Fibroblast of mammary gland (primary cell): ENCODE results near the gene CAPZB.

Source experiments
- DNase-seq: peaks from one replicate; pipeline ENCODE4 v3.0.0-alpha.2; 2010; ENCODE audit warnings: low read depth
- H3K4me3 ChIP-seq: 2 replicates; pipeline ENCODE4 v1.5.1; 2011; ENCODE audit warnings: low read depth, mild to moderate bottlenecking, low read length, moderate library complexity; ENCODE audit not compliant: control insufficient read depth
- TF ChIP-seq, protein P1 (sequence below): conservative IDR thresholded peaks from 2 replicates; pipeline ENCODE4 v1.5.1; 2011; ENCODE audit warnings: low read depth, low read length, inconsistent platforms; ENCODE audit not compliant: control insufficient read depth, insufficient read depth

Gene CAPZB

GRCh38 chr1:19390166-19390850, 95.0 kb downstream of the CAPZB start:
- DNase-seq = no peak
- H3K4me3 ChIP-seq = no peak overlapping the region
- TF ChIP-seq, protein P1, sequence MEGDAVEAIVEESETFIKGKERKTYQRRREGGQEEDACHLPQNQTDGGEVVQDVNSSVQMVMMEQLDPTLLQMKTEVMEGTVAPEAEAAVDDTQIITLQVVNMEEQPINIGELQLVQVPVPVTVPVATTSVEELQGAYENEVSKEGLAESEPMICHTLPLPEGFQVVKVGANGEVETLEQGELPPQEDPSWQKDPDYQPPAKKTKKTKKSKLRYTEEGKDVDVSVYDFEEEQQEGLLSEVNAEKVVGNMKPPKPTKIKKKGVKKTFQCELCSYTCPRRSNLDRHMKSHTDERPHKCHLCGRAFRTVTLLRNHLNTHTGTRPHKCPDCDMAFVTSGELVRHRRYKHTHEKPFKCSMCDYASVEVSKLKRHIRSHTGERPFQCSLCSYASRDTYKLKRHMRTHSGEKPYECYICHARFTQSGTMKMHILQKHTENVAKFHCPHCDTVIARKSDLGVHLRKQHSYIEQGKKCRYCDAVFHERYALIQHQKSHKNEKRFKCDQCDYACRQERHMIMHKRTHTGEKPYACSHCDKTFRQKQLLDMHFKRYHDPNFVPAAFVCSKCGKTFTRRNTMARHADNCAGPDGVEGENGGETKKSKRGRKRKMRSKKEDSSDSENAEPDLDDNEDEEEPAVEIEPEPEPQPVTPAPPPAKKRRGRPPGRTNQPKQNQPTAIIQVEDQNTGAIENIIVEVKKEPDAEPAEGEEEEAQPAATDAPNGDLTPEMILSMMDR = no peak

DNA sequence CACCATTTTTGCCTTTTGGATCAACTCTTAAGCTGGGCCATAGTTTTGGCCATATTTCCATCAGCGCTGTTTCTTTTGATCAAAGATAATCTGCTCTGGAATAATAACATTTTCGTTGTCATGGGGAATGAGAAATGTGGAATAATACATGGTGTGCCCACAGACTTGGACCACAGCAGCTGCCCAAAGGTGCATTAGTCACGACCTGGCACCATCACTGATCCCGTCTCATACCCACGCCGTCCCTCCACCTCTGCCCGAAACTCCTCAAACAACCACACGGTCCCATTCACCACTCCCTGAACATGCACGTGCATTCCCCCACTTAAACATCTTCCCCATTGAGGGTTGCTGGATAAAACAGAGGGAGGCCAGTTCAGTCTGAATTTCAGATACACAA, 96.4 kb downstream of the CAPZB start:
- H3K4me3 ChIP-seq = no peak overlapping the region
- no peak for DNase-seq
- TF ChIP-seq, protein P1 = no peak

- DNase-seq = no peak
- H3K4me3 ChIP-seq = no peak overlapping the region
- TF ChIP-seq, protein P1 = no peak
Observed at GRCh38 chr1:19387045-19387467, 98.3 kb downstream of the CAPZB start.

DNA sequence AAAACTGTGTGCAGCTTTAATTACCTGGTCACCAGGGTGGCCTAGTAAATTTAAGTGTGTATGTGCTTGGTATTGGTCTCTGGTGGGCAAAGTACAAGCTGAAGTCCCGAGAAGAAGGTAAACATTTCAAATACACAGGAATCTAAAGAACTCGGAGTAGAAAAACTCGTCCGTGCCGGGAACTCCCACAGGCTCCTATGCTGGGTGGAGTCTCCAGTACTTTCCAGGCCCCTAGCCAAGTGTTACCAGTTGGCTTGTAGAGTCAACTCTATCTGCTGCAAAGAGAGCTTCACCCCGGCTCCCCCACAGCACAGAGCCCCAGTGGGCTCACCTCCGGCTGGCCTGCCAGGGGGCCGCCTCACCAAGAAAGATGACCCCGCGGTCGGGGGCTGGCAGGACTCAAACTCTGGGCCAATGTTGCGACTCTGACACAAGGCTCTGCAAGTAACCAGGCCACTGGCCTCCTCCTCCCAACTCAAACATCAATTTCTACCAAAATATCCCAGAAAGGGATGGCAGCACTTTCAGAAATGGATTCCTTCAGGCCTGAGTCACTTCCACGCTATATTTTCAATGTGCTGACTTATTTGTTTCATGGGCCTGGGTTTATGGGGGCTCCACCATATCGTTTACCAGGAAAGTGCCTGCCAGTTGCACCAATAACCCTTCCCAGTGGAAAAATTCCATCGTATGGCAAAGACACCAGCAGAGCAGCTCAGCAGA, 99.3 kb downstream of the CAPZB start:
- TF ChIP-seq, protein P1 = no peak
- no peak overlapping the region for H3K4me3 ChIP-seq
- peak; percentile 67 for DNase-seq

GRCh38 chr1:19385221-19385620, 100.1 kb downstream of the CAPZB start:
- no peak for DNase-seq
- TF ChIP-seq, protein P1 = no peak
- H3K4me3 ChIP-seq = no peak overlapping the region

DNA sequence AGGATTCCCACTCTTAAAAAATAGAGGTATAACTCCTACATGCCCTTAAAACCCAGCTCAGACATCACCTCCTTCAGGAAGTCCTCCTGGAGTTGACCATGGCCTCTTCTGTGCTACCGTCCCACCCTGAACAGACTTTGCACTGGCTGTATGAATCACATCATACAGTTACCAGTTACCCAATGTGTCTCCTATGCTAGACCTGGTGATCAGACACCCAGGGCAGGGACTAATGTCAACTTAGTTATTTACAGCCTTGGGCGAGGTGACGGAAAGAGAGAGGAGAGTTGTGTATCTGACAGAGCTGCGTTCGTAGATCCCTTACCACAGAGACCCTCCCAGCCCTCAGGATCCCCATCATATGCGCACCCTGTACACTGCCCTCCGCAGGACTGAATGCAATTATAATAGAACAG, 100.6 kb downstream of the CAPZB start:
- no peak for DNase-seq
- TF ChIP-seq, protein P1 = no peak

DNA sequence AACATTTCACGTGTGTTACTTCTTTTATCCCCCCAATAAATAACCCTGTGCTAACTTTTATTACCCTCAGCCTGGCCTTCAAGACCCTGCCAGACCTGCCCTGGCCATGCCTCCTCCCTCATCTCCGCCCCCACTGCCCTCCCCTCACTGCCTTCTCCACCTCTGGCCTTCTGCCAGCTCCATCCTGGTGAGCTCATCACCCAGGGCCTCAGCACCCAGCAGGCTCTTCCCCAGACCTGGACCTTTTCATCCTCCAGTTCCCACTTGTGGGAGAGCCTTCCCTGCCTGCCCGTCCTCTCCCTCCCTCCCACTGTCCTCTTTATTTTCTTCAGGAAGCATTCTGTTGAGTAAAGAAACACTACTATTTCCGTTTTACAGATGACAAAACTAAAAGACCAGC, 101.2 kb downstream of the CAPZB start:
- H3K4me3 ChIP-seq = no peak overlapping the region
- TF ChIP-seq, protein P1 = no peak
- peak; percentile 57 for DNase-seq

More for the DNA sequence above, 100.6 kb downstream of the CAPZB start:
- no peak overlapping the region for H3K4me3 ChIP-seq
